Glomerular visceral epithelial cell (primary cell): ENCODE measurements around the gene CGNL1.

Source experiments
- DNase-seq: peaks from one replicate; pipeline ENCODE4 v3.0.0-alpha.2; 2016; ENCODE audit errors: extremely low spot score

The CGNL1 gene

GRCh38 chr15:57496946-57497869, 120.9 kb downstream of the CGNL1 start:
- no peak for DNase-seq

- DNase-seq, result no peak
Observed at GRCh38 chr15:57500256-57500655, 124.0 kb downstream of the CGNL1 start.

- DNase-seq, result peak; percentile 40
Observed at GRCh38 chr15:57500979-57501576, 124.8 kb downstream of the CGNL1 start.

- DNase-seq, result no peak
Observed at GRCh38 chr15:57502116-57502515, 125.8 kb downstream of the CGNL1 start.

- DNase-seq, result no peak
Observed at GRCh38 chr15:57503051-57503702, 126.9 kb downstream of the CGNL1 start.

GRCh38 chr15:57503911-57504598, 127.8 kb downstream of the CGNL1 start:
- DNase-seq, result no peak

GRCh38 chr15:57504599-57504940, 128.3 kb downstream of the CGNL1 start:
- DNase-seq, result no peak

- peak; percentile 72 for DNase-seq
Observed at GRCh38 chr15:57505056-57505715, 128.9 kb downstream of the CGNL1 start.

GRCh38 chr15:57505949-57506391, 129.7 kb downstream of the CGNL1 start:
- DNase-seq, result no peak

GRCh38 chr15:57506422-57506821, 130.1 kb downstream of the CGNL1 start:
- DNase-seq, result no peak

GRCh38 chr15:57507111-57507510, 130.8 kb downstream of the CGNL1 start:
- no peak for DNase-seq

- peak; percentile 87 for DNase-seq
Observed at GRCh38 chr15:57509126-57509525, 132.8 kb downstream of the CGNL1 start.

GRCh38 chr15:57509965-57510364, 133.7 kb downstream of the CGNL1 start:
- peak; percentile 47 for DNase-seq

GRCh38 chr15:57510647-57511046, 134.3 kb downstream of the CGNL1 start:
- DNase-seq, result no peak

- DNase-seq, result no peak
Observed at GRCh38 chr15:57516327-57517029, 140.2 kb downstream of the CGNL1 start.

GRCh38 chr15:57517030-57517671, 140.8 kb downstream of the CGNL1 start:
- no peak for DNase-seq

- DNase-seq, result no peak
Observed at GRCh38 chr15:57518779-57519405, 142.6 kb downstream of the CGNL1 start.

GRCh38 chr15:57519806-57520205, 143.5 kb downstream of the CGNL1 start:
- no peak for DNase-seq

- no peak for DNase-seq
Observed at GRCh38 chr15:57521503-57521902, 145.2 kb downstream of the CGNL1 start.

GRCh38 chr15:57522148-57522547, 145.8 kb downstream of the CGNL1 start:
- no peak for DNase-seq
